UCSD-AML1 (cell line): ENCODE results near the gene AHCYL2.
"Not testable (repeated sequence)": the region's sequence is repeated elsewhere in the genome, so short reads cannot be mapped to it uniquely, and the experiment has no call there.

Experiments used
- DNase-seq: peaks from one replicate; lab custom pipeline; 2025; ENCODE audit not compliant: unreplicated experiment; lab: John Stamatoyannopoulos, UW

The AHCYL2 gene

DNA sequence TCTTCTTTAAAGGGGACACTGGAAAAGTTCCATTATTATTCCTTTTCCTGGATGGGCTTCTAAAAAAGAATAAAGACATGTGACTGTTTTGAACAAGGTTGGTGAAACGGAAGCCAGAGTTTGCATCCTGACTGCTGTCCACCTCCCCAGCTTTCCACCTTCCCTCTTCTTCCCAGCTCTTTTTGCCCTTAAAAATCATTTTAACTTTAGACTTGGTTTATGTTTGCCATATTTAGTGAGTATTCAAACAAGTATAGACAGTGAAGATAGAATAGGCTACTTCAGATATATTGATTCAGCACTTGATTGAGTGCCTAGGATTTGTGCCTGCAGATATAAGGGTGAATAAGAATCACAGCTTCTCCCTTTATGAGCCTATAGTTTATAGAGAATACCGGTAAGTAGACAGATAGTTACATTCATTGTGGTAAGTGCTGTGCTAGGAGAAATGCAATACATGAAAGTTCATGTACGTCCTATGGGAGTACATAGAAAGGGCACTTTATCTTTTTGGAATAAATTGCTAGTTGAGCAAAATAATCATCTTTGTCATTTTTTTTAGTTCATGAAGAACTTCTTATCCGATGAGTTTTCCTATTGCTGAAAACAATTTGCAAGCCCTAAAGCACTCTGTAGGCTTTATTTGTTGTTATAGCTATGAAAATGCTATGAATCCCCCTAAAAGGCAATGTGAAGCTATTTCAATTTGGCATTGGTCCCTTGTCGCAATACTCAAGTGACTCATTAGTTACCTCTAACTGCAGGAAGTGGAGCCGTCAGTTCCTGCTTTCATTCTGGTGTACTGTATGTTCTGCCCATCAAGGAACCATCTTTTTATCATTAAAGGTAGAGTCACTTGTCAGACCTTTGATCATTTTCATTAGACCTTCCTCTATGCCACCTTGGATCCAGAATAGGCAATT lies 152.2 kb downstream of the AHCYL2 start:
- no peak for DNase-seq

- DNase-seq: no peak
Measured at GRCh38 chr7:129381710-129382484, 157.1 kb downstream of the AHCYL2 start.

- DNase-seq: no peak
Measured at GRCh38 chr7:129383542-129384132, 158.8 kb downstream of the AHCYL2 start.

DNA sequence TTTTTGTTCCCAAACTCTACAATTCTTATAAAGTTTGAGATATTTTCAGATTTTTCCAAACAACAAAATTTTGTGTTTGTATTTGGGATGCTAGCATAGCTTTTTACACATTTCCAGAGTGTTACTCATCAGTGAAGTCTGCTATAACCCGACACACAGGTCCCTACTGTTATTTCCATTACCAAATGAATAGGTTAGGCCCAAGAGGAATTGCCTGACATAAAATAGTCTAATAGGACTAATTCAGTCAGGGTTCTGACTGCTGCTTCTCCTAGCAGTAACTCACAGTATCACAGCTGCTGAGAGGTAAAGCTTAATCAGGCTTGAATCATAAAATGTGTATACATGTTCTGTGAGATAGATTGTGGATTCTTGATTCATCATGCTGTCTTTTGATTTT lies 160.3 kb downstream of the AHCYL2 start:
- no peak for DNase-seq

GRCh38 chr7:129385598-129385997 lies 160.8 kb downstream of the AHCYL2 start:
- no peak for DNase-seq

GRCh38 chr7:129386506-129386905 lies 161.7 kb downstream of the AHCYL2 start:
- no peak for DNase-seq

DNA sequence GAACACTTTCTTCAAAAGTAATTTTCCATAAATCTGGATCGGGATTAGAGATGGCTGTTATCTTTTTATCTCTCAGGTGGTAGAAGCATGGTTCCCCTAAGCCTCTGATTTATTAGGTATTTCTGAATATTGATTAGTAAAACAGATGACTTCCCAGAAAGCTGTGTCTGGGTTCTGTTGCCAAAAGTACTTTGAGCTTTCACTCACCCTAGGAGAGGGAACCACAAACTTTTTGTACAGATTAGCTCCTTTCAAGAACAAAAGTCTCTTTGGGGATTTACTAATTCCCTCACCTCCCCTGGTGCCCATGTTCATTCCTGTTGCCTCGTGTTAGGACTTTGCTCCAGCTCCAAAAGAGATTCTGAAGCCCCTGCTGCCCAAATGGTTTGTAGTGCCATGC lies 162.7 kb downstream of the AHCYL2 start:
- no peak for DNase-seq

DNA sequence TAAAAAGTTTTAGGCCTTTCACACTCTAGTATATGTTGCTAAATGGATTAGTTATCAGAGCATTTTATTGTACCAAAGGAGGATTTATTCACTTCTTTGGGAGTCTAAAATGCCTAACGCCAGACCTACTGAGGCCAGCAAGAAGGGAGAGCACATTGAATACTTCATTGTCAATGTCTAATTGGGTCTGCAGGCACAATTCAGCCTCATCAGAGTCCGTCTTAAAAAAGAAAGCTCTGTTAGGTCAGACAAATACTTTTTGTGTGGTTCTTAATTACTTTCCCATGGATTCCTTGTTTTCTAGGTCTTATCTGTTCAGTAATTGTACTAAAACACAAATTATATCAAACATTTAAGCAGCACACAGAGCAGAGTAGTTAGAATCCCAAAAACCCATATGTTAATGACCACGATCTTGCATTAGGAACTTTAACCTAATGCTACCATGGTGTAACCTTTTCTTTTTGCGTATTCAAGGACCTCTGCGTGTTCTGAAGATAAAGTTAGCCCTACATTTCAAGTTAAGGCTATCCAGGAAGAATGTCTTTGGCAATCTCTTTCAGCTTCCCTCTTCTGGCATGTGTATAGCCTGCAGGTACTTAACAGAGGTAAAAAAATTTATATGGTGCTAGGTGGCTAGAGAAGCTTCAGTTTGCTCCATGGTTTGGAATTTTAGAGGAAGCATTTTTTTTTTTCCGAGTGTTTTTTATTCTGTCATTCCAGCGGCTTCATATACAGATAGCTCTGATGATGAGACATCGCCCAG lies 163.7 kb downstream of the AHCYL2 start:
- no peak for DNase-seq

- DNase-seq: no peak
Measured at GRCh38 chr7:129389829-129390228, 165.0 kb downstream of the AHCYL2 start.

DNA sequence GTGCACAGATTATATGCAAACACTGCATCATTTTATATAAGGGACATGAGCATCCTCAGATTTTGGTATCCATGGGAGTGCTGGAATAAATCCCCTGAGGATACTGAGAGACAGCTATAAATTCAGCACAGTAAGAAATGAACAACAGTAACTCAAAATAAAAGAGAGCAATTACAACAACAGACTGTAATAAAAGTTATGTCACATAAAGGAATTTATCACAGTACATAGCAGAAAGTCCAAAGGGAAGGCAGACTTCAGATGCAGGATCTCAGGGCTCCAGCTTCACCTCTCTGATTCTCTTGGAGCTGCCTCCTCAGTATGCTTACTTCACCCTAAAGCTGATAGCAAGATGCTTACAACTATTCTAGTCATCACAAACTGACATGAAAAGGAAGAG lies 165.5 kb downstream of the AHCYL2 start:
- DNase-seq: no peak

DNA sequence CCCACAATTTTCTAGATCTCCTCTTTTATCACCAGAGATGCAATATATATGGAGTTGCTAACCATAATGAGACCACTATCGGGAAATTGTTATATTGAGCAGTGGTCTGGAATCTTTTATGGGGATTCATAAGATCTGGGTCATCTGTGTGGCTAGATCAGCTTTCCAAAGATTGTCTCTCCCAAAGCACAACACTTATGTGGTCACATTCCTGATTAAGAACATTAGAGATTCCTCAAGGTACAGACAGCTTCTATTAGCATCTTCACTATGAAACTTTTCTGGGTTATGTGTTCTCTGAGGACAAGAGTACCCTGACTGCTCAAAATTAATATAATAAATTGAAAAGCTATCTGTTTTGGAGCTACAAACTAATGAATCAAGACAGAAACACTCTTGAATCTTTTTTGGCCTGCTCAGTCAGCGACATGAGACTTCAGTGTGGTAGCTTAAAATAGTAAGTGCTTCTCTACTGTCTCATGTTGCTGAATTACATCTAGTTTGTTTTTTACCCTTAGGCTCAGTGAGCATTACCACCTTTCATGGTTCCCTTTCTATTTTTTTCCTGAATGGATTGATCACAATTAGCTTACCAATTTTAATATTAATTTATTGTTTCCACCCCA lies 166.8 kb downstream of the AHCYL2 start:
- DNase-seq: no peak

- no peak for DNase-seq
Measured at GRCh38 chr7:129393255-129393654, 168.4 kb downstream of the AHCYL2 start.

- no peak for DNase-seq
Measured at GRCh38 chr7:129394101-129394500, 169.3 kb downstream of the AHCYL2 start.

- no peak for DNase-seq
Measured at GRCh38 chr7:129394982-129395914, 170.4 kb downstream of the AHCYL2 start.

GRCh38 chr7:129401228-129401966 lies 176.6 kb downstream of the AHCYL2 start:
- DNase-seq: peak; percentile 12

DNA sequence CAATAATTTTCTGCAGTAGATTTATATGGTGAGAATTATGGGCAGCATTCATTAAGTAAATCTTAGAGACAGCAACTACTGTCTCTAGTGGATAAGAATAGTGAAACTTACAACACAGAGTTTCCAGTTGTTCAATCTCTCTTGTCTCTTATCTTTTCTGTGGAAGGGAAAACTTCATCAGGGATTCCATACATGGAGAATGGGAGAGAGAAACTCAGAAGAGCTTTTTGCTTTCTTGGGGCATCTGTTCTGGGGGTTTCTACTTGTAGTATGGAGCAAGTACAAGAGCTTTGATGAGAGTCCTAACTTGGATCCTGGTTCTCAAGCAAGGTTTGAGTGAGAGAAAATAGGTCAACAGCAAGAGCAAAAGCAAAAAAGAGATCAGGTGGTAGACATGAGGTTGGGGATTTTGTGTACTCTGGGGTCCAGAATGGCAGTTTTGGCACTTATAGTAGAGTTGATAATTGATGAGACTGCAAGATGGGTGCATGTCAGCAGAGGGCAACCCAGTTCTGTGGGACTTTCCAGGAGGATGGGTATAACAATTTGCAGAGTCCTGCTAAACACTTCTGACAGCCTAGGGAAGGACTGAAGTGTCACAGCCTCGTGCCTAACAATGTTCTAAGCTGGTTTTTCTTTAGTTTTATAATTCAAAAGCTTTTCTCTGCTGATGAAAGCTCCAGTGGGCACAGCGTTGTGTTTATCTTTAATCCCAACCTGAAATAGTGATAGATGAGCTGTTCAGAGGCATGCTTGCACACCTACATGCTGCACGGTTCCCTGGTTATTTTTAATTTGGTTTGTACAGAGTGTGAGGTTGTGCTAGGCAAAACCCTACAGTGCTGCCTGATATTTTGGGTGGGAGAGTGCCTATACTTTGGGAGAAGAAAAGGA lies 177.4 kb downstream of the AHCYL2 start:
- no peak for DNase-seq

DNA sequence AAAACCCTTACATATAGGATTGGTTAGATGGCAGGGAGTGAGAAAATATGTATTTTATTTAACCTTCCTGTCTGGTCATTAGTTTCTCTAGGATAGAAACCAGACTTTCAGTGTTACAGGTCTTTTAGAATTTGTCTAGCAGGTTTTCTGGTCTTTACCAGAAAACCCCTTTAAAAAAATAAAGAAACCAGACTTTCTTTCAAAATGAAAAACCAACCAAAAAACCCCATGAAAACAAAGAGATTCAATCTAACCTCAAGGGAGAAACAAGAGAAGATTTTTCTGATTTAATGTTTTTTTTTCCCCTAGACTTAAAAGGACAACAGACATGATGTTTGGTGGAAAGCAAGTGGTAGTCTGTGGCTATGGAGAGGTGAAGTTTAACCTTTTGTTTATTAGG lies 180.7 kb downstream of the AHCYL2 start:
- DNase-seq: no peak

GRCh38 chr7:129410238-129410637 lies 185.4 kb downstream of the AHCYL2 start:
- not testable (repeated sequence) for DNase-seq
